ENCODE results near the gene ZCCHC24.

Gene ZCCHC24

DNA sequence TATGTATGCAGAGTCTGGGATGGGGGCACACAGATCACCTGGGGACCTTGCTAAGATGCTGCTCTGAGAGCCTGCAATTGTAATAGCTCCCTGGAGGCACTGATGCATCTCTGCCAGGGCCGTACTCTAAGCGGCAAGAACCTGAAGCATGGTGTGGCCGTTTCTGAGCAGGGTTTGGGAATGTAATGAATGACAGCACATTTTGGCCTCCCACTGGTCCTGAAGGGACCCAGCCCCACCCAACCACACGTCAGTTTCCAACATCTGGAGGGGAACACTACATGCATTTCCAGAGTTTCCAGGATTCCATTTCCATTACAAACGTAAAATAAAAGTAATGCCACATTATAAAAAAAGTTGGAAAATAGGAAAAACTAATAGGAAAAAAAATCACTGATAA, 14.0 kb downstream of the ZCCHC24 start:
- DNase-seq: peak; percentile 37

DNA sequence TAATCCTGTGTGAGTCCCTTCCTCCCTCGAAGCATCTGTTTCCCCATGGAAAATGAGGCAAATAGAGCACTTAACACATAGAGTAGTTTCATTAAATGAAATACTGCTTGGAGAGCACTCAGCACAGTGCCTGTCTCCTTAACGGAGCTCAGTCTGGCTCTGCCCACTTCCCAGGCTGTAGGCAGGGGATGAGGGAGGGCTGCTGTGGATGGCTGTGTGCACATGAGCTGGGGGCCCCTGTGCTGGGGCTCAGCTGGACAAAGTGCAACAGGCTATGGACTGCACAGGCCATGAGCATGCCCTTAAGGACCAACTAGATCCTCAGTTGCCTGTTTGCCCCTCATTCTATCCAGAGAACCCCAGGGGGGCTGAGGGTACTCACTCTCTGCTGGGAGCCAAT, 14.5 kb downstream of the ZCCHC24 start:
- no peak for DNase-seq

DNA sequence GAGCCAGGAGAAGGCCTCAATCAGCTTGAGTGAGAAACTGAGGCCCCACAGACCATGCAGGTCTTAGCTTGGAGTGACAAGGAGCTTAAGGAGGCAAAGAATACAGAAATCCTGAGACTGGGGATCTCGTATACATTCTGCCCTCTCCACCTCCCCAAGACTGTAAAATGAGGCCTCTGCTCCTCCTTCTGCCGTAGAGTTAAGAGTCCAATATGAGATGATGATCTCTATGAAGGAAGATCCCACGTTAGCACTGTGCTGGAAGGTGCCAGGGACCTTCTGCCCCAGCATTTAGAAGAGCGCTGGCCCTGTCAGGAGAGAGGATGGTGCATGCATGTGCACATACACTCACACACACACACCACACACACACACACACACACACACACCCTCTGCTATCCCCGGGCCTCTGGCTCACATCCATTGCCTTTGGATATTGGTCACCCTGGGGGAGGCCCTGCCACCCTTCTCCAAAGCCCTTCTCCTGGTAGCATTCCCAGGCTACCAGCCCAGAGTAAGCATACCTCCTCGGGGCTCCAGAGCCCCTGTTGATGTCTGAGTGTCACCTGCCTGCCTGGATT, 15.0 kb downstream of the ZCCHC24 start:
- DNase-seq: no peak

DNA sequence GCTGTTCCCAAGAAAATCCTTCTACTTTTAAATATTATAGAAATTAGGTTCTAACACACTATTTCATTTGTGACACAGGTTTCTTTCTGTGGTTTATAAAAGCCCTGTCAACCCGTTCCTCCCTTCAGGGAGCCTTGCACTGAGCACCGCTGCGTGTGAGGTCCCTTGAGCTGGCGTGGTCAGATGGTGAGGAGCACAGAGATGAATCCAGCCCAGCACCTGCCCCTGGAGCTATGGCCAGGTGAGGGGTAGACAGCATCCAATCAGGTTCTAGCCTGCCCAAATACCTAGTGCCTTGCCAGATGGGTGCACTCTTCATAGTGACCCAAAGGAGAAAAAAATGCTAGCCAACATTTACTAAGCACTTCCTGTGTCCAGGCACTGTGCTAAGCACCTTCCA, 15.7 kb downstream of the ZCCHC24 start:
- no peak for DNase-seq

DNA sequence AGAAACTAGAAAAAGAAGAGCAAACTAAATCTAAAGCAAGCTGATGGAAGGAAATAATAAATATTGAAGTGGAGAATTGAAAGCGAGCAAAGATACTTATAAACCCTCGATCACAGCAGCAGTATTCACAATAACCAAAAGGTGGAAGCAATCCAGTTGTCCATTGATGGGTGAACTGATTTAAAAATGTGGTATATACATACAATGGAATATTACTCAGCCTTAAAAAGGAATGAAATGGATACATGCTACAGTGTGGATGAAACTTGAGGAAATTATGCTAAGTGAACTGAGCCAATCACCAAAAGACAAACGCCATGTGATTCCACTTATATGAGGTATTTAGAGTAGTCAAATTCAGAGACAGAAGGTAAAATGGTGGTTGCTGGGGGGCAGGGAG, 17.5 kb downstream of the ZCCHC24 start:
- DNase-seq: no peak

DNA sequence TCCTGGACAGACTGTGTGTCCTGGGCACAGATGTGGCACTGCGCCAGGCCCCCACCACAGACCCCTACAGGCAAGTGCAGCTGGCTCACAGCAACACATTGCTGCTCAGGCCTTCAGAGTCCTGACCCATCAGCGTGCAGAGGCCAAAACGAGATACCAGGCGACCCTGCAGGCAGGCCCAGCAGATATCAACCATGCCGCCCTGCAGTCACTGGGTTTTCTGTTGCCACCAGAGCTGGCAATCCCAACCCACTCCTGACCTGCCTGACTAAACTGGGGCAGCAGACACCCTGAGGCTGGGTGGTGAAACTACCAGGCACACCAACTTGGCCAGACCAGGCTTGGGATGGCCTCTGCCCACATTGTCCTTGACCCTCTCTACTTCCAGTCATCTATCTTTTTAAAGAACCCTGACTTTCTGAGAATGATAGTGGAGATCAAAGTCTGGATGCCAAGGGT, 20.3 kb downstream of the ZCCHC24 start:
- DNase-seq: no peak

DNA sequence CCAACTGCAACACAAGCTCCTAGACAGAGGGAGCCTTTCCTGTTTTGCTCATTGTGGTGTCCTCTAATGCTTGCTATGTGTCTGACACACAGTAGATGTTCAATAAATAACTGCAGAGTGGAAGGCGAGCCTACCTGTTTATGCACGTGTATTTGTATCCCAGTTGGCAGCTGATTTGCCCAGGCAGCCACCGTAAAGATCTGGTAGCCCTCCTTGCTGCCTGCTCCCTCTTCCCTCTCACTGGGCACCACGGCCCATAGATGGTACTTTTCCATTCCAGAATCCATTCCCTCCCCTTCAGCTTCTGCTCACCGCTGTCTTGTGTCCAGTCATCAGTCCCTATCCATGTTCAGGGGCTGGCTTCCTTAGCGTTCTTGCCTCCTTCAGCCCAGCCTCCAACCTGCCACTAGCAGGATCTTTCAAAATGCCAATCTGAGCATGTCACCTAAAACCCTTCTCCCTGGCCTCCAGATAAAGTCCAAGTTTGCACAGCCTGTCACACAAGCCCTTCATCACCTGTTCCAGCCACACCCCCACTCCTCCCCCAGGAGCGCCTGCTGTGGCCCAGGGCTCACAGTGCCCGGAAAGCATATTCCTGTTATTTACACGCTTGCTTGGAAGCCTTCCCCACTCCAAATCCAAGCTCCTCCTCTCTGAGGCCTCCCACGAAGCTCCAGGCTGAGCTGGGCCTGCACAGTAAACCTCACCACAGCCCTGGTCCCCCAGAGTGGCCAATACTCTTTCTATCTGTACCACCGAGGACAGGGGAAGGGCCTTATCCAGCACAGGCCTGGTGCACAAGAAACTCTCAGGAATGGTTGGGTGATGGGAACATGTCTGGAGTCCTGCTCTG, 21.0 kb downstream of the ZCCHC24 start:
- peak; percentile 58 for DNase-seq

DNA sequence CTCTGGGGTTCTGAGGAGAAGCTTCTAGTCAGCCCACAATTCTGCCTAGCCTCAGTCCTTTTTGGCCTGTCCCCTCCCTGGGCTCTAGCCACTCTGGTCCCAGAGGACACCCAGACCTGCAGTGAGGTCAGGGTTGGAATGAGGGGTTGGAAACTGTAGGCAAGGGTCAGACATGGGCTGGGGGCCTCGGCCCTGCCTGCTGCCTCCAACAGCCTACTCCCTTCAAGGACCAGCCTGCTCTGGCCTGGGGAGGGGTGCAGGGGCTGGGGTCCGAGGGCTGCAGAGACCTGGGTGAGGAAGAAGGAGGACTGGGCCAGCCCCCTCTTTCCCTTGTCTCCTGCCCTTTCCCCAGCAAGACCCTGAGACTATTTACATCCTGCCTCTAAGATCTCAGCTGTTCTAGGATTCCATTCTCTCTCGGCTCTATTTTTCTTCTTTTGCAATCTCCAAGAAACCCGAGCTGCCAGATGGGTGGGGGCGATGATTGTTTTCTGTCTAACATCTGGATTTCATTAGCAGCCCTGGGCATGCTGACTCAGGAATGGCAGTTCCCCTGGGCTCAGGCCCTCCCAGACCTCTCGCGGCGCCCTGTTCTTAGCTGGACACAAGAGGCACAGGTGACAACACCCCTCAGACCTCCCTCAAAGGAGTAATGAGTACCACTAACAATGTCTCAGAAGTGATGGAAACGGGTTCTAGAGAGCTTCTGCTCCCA, 23.1 kb downstream of the ZCCHC24 start:
- DNase-seq: peak; percentile 95

DNA sequence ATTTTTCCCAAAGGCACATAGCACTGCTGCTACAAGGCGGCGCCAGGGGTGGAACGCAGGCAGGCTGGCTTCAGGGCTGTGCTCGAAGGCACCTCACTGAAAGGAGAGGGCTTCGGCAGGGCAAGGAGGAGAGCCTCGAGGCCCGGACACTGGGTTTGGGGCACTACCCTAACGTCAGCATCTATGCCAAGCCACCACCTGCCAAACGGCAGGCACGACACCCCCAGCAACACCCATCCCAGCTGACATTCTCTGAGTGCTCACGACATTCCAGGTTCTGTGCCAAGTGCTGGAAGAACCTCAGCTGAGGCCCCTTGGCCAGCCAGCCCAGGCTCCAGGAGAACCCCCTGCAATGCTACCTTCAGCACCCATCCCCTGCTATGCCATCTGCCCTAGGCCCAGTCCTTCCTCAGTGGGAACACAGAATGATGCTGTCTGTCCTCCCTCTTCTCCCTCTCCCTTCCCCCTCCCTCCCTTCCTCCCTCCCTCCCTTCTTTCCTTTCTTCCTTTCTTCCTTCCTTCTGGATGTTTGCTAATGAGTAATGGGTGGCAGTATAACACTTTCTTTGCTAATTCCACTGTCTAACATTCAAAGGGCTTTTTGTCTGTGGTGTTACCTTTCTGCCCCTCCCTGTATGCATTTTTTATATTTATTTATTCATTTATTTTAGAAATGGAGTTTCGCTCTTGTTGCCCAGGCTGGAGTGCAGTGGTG, 24.3 kb downstream of the ZCCHC24 start:
- no peak for DNase-seq

DNA sequence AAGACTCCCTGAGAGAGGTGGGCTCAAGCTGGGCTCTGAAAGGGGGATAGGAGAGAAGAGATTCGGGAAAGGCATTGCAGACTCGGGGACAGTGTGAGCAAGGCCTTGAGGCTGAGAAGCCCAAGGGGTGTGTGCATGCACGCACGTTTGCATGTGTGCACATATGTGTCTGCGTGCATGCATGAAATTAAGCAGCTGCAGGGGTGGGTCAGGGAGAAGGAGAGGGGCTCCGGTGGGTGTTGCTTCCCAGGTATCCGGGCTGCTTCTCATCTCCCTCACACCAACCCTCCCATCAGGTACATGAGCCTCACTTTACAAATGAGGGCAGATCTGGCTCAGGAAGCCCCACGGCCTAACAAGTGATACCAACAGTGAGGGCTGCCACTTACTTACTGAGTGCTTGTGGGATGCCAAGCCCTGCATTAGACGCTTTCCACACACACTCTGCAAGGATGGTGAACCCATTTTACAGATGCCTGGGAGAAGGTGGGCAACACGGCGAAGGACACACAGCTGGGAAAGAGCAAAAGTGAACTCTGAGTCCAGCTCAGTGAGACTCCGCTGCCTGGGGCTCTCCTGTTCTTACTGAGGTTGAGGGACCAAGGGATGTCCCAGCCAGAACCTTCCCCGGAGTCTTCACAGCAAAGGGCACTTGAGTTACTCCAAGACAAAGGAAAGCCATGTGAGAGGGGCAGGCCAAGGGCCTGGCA, 26.4 kb downstream of the ZCCHC24 start:
- DNase-seq: no peak

DNA sequence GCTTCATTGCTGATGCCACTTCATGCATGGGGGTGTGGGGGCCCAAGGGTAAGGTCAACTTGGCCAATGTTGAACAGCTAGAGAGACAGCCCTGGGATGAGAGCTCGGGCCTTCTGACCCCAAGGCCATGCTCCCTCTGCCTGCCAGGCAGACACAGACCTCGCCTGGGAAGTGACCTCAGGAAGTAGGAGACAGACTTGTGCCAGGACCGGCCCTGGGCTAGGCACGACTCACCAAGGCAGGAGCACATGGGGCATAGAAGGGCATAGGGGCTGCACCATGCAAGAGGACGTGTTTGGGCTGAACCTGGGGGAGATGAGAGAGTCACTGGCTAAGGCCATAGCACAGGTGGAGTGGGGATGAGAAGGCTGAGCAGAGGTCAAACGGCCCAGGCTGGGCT, 27.1 kb downstream of the ZCCHC24 start:
- no peak for DNase-seq

DNA sequence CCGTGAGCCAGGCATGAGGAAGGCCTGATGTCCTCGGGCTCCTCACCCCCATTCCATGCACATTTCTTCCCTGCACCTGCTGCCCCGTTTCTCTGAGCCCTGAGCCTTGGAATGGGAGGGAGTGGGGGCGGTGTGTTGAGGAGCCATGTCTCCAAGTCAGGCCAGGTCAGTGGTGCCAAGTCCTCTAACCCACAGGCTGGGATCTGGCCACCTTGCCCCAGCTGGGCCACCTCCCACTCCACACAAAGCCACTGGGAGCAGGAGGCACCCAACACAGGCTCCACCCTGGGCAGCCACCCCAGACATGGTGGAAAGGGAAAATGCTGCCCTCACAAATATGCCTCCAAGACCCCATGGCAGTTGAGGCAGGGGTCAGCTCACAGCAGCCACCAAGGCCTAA, 27.7 kb downstream of the ZCCHC24 start:
- DNase-seq: no peak

DNA sequence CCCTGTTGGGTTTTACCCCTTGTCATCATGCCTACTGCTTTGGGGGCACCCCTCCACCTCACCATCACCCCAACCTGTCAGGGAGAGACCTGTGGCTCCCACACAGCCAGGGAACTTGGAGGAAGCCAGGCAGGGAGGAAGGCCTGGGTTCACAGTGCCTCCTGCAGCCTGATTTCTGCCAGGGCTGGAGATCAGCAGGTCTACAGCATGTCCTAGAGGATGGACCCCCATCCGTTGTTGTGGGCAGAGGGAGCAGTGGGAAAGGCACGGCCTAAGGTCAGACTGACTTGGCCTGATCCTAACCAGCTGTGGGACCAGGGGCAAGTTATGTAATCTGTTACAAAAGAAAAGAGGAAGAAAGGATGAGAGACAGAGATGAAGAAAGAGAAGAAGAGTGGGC, 28.2 kb downstream of the ZCCHC24 start:
- no peak for DNase-seq

DNA sequence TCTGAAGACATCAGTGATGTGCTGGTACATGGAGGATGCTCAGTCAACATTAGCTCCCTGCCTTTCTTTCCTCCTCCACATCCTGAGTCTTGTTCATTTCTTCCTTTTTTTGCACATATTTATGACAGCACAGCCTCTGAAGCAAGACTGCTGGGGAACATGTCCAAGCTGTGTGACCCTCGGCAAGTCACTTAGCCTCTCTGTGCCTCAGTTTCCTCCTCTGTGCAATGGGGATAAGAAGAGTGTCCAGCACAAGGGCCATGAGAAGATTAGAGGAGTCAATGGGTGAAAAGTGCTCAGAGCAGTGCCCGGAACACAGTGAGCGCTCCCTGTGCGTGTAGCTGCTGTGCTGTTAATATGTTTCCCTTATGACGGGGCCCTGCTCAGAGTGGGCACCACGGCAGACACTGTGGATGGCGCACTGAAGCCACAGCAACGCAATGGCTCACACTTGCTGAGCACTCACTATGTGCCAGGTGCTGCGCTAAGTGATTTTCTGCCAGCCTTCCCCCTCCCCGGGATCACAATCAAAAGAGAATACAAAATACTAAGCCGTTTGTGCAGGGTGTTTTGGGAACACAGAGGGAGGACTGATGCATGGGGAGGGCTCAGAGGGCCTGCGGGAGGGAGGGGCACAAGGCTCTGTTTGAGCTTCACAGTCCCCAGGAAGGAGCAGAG, 28.7 kb downstream of the ZCCHC24 start:
- DNase-seq: no peak

DNA sequence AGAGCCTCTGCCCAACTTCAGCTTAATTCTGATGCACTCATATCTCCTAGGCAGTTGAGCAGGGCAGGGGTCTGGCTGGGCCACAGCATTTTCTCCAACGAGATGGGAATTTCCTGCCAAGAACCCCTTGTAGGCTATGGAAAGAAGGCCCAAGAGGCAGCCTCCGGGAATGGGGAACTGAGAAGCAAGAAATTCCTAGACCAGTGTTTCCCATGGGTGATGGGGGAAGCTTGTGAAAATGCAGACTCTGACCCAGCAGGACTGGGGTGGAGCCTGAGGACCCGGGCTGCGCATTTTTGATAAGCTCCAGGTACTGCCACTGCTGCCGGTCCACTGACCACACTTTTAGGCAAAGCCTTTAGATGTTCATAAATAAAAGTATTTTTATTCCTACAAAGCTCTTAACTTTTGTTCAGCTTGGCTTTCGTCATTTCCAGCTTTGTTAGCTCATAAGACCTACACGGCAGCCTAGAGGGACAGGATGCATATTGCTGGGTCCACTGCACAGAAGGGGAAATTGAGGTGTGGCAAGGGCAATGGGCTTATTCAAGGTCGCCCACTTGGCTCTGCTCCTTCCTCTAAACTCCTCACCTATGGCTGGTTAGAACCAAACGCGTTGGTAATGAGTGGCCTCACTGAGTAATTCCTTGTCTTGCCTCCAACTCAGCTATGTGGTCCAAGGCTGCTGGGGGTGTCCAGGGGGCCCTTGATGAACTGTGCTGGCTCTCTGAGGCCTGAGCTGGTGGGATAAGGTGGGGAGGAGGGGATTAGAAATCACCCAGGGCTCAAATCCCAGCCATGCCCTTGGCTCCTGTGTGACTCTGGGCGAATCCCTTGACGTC, 29.5 kb downstream of the ZCCHC24 start:
- no peak for DNase-seq

DNA sequence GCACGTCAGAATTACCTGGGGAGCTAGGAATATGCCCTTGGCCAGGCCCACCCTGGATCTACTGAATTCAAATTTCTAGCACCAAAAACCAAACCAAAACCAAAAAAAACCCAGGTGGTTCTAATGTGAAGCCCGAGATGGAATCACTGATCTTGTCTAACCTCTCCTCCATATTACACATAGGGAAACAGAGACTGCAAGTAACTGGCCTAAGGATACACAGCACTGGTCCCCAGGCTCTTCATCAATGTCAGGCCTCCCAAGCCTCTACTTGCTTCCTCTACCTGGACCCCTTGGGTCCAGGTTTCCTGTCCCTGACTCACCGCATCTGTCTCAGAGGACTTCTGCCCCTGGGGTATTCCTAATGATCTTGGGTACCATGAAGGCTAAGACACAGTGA, 30.7 kb downstream of the ZCCHC24 start:
- no peak for DNase-seq

DNA sequence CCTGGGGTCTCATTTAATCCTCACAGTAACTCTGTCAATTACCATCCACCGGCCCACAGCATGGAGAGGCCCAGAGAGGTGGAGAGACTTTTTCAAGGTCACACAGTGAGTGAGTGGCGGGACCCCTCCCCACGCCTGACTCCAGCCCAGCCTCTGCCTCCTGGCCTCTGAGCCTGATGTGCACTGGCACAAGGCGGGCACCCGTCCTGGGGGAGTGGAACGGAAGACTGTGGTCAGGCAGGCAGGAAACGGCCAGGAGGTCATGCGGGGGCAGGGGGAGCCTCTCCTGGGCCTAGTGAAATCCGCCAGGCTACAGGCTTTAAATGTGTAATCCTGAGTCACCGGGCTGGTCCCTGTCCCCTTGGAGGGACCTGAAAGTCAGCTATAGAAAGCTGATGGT, 32.2 kb downstream of the ZCCHC24 start:
- no peak for DNase-seq

DNA sequence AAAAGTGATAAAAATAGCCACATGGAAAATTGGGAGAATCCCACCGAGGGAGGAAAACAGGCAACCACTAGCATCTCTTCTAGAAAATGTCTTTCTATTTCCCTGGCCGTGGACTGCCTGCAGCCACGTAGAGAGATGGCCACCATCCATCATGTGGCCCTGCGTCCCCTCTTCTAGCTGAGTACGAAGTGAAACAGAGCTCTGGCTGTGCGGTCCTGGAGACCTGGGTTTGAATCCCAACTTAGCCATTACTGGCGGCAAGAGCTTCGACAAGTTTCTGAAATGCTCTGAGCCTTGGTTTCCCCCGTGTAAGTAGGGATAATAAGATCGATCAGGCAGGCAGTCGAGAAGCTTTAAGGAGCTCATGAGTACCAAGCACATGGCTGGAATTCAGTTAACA, 32.9 kb downstream of the ZCCHC24 start:
- no peak for DNase-seq

DNA sequence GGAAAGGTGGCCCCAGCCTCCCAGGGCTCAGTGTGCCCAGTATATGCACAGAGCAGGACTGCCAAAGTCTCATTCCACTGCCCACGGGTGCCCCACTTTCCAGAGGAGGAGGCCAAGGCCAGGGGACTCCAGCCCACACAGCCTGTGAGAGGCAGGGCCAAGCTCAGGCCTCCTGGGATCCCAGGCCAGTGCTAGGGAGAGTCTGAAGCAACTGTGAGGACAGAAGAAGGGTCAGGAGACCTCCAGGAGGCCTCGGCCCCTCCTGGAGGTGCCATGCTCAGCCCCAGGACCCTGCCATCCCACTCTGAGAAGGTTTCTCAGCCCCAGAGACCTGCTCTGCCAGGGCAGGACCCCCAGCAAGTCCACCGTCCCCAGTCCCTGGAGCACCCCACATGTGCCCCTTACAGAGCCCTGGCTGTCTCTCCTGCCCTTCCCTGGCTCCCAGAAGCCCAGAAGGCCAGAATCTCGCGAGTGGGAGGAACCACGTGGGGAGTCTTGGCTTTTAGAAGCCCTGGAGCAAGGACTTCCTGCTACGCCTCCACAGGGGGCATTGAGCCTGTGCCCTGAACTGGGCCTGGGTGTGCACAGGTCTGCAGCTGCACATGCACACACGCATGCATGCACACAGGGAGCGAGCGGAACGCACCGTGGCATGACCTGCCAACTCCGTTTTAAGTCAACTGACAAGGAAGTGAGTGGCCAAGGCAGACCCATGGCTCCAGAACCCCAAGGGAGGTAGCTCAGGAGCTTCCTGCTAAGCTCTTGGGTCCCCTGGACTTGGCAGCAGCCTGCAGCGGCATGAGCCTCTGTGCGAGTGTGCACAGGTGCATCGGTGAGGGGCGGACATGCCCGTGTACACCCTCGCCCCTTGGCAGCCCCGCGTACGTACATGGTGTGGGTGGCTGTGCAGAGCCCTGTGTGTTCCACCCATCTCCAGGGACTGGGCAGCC, 33.6 kb downstream of the ZCCHC24 start:
- DNase-seq: no peak

Data from fibroblast of skin of abdomen (primary cell).